CD4-positive, alpha-beta T cell treated with Interleukin-4 for 4 hours (primary cell): ENCODE measurements around the gene SGK2.

ENCODE experiments used
- DNase-seq: peaks from one replicate; pipeline ENCODE4 v3.0.0-alpha.2; 2020

Gene SGK2

GRCh38 chr20:43558412-43559146 is at the start of gene SGK2:
Gene SGK2, plus strand, starts transcription at chr20:43559027. Its CDS starts 7,469 bp downstream, at chr20:43566496.
- DNase-seq: no peak

GRCh38 chr20:43511879-43512278 is 46.9 kb upstream of the SGK2 start:
- DNase-seq: no peak

- DNase-seq: no peak
Observed at GRCh38 chr20:43513372-43513930, 45.4 kb upstream of the SGK2 start.

- DNase-seq: peak; percentile 95
Observed at GRCh38 chr20:43513931-43514647, 44.7 kb upstream of the SGK2 start.

- DNase-seq: no peak
Observed at GRCh38 chr20:43514648-43514999, 44.2 kb upstream of the SGK2 start.

- DNase-seq: no peak
Observed at GRCh38 chr20:43515628-43516027, 43.2 kb upstream of the SGK2 start.

- DNase-seq: no peak
Observed at GRCh38 chr20:43516251-43516824, 42.5 kb upstream of the SGK2 start.

- DNase-seq: no peak
Observed at GRCh38 chr20:43520074-43520630, 38.7 kb upstream of the SGK2 start.

GRCh38 chr20:43525021-43525420 is 33.8 kb upstream of the SGK2 start:
- DNase-seq: no peak

GRCh38 chr20:43528258-43528875 is 30.5 kb upstream of the SGK2 start:
- no peak for DNase-seq

GRCh38 chr20:43529051-43529450 is 29.8 kb upstream of the SGK2 start:
- DNase-seq: no peak

- DNase-seq: no peak
Observed at GRCh38 chr20:43529457-43530153, 29.2 kb upstream of the SGK2 start.

- DNase-seq: no peak
Observed at GRCh38 chr20:43530321-43531090, 28.3 kb upstream of the SGK2 start.

GRCh38 chr20:43531091-43531443 is 27.8 kb upstream of the SGK2 start:
- no peak for DNase-seq

- DNase-seq: no peak
Observed at GRCh38 chr20:43532416-43533055, 26.3 kb upstream of the SGK2 start.

- no peak for DNase-seq
Observed at GRCh38 chr20:43533060-43533459, 25.8 kb upstream of the SGK2 start.

- DNase-seq: no peak
Observed at GRCh38 chr20:43534016-43534415, 24.8 kb upstream of the SGK2 start.

- no peak for DNase-seq
Observed at GRCh38 chr20:43534791-43535350, 24.0 kb upstream of the SGK2 start.

- no peak for DNase-seq
Observed at GRCh38 chr20:43535370-43536004, 23.3 kb upstream of the SGK2 start.
